H1 (cell line): ENCODE results near the gene FAM131A. TPM values are rescaled to one million over a fixed set of nuclear protein-coding genes. Genes with fewer than 3 reads are reported as not detected.

Experiments
- CTCF ChIA-PET: fragments of 300-600 bp; sonication (Branson Sonifier 250); formaldehyde crosslinking; loops from one replicate; lab custom pipeline; 2021; ENCODE audit not compliant: partially characterized antibody; lab: Charles Lee
- POLR2A ChIA-PET: fragments of 300-600 bp; sonication (Branson Sonifier 250); formaldehyde crosslinking; loops from one replicate; lab custom pipeline; 2021; ENCODE audit warnings: inconsistent platforms; ENCODE audit not compliant: partially characterized antibody; lab: Charles Lee
- DNase-seq, 2 experiments: peaks; one replicate each; pipeline versions ENCODE4 v3.0.0 to v3.0.0-alpha.2; 2010 to 2022; ENCODE audit warnings: low spot score in 2 of 2, low read depth in 1 of 2, mixed read lengths in 1 of 2
- FAIRE-seq: peaks from 2 replicates; lab custom pipeline; 2011; peaks lifted over from hg19 to GRCh38; lab: Jason Lieb, UNC
- H2AFZ ChIP-seq: 2 replicates; pipeline ENCODE4 v1.8.1; 2012; ENCODE audit warnings: low read length, inconsistent platforms
- H2AK5ac ChIP-seq: 2 replicates; pipeline ENCODE4 v1.6.1; 2013; ENCODE audit warnings: low read depth, low read length
- H2BK120ac ChIP-seq: replicated peaks from 2 replicates; pipeline ENCODE3; 2013; ENCODE audit warnings: low read depth, low read length, inconsistent platforms
- H2BK12ac ChIP-seq: 2 replicates; pipeline ENCODE4 v1.6.1; 2013; ENCODE audit warnings: low read depth, low read length
- H2BK15ac ChIP-seq: 2 replicates; pipeline ENCODE4 v1.6.1; 2013; ENCODE audit warnings: low read length
- H2BK20ac ChIP-seq: 2 replicates; pipeline ENCODE4 v1.6.1; 2013; ENCODE audit warnings: low read length
- H2BK5ac ChIP-seq: 2 replicates; pipeline ENCODE4 v1.6.1; 2013; ENCODE audit warnings: low read depth, low read length
- H3K14ac ChIP-seq: 2 replicates; pipeline ENCODE4 v1.6.1; 2013; ENCODE audit warnings: inconsistent platforms; ENCODE audit not compliant: insufficient read length
- H3K18ac ChIP-seq: 2 replicates; pipeline ENCODE4 v1.6.1; 2013; ENCODE audit warnings: low read length; ENCODE audit errors: extremely low read depth
- H3K23ac ChIP-seq: 2 replicates; pipeline ENCODE4 v1.6.1; 2013; ENCODE audit warnings: inconsistent platforms; ENCODE audit not compliant: insufficient read length
- H3K23me2 ChIP-seq: 2 replicates; pipeline ENCODE4 v1.6.1; 2013; ENCODE audit warnings: low read depth, low read length
- H3K27ac ChIP-seq: 2 replicates; pipeline ENCODE4 v1.6.1; 2011; ENCODE audit warnings: low read depth, low read length, inconsistent platforms
- H3K27me3 ChIP-seq, 4 experiments: replicated peaks in 1 of 4; 1 replicate in 1 of 4; 2 replicates in 3 of 4; pipeline versions ENCODE4 v1.6.1 to v1.8.1; 2011 to 2013; ENCODE audit warnings: low read length in 3 of 4, mild to moderate bottlenecking in 3 of 4, inconsistent platforms in 2 of 4, mixed read lengths in 2 of 4, moderate library complexity in 1 of 4; ENCODE audit not compliant: control insufficient read depth in 3 of 4, insufficient read depth in 3 of 4; ENCODE audit errors: extremely low read depth in 1 of 4
- H3K36me3 ChIP-seq, 4 experiments: 2 replicates each; pipeline versions ENCODE4 v1.6.1 to v1.8.1; 2011 to 2013; ENCODE audit warnings: mild to moderate bottlenecking in 4 of 4, low read length in 3 of 4, moderate library complexity in 2 of 4, control low read depth in 1 of 4, inconsistent platforms in 1 of 4; ENCODE audit not compliant: insufficient read depth in 4 of 4, control insufficient read depth in 2 of 4
- H3K4ac ChIP-seq: replicated peaks from 2 replicates; pipeline ENCODE3; 2013; ENCODE audit warnings: low read length, low read depth, mixed read lengths, inconsistent platforms; ENCODE audit not compliant: insufficient read length
- H3K4me1 ChIP-seq, 4 experiments: replicated peaks in 1 of 4; 1 replicate in 1 of 4; 2 replicates in 3 of 4; pipeline versions ENCODE4 v1.6.1 to v1.8.1; 2011 to 2013; ENCODE audit warnings: low read length in 3 of 4, inconsistent platforms in 2 of 4, mixed read lengths in 1 of 4; ENCODE audit not compliant: insufficient read depth in 4 of 4, control insufficient read depth in 3 of 4
- H3K4me2 ChIP-seq, 2 experiments: 2 replicates each; pipeline versions ENCODE4 v1.6.1 to v1.8.1; 2011 to 2013; ENCODE audit warnings: low read depth in 2 of 2, low read length in 2 of 2, control low read depth in 1 of 2, inconsistent platforms in 1 of 2, mild to moderate bottlenecking in 1 of 2; ENCODE audit not compliant: insufficient read depth in 1 of 2
- H3K4me3 ChIP-seq, 4 experiments: fragments of 200-600, 300-600 bp in 1 of 4; sonication (generic), shearing (Covaris generic), sonication (Bioruptor Twin) in 1 of 4; 2 replicates each; pipeline versions ENCODE4 v1.5.1 to v1.8.1; 2011 to 2016; ENCODE audit warnings: low read length in 4 of 4, low read depth in 3 of 4, control low read depth in 2 of 4, inconsistent platforms in 2 of 4, mild to moderate bottlenecking in 2 of 4, mixed read lengths in 1 of 4, moderate library complexity in 1 of 4; ENCODE audit not compliant: insufficient read depth in 2 of 4; ENCODE audit errors: extremely low read depth in 1 of 4
- H3K56ac ChIP-seq: replicated peaks from 2 replicates; pipeline ENCODE3; 2013; ENCODE audit warnings: low read depth, mild to moderate bottlenecking, mixed read lengths, low read length, inconsistent platforms; ENCODE audit not compliant: insufficient read length
- H3K79me1 ChIP-seq: 2 replicates; pipeline ENCODE4 v1.6.1; 2013; ENCODE audit warnings: low read depth, low read length, control low read depth
- H3K79me2 ChIP-seq, 2 experiments: 2 replicates each; pipeline versions ENCODE4 v1.6.1 to v1.8.1; 2012 to 2013; ENCODE audit warnings: low read length in 2 of 2, mild to moderate bottlenecking in 2 of 2, inconsistent platforms in 1 of 2; ENCODE audit not compliant: insufficient read depth in 2 of 2, control insufficient read depth in 1 of 2
- H3K9ac ChIP-seq, 4 experiments: replicated peaks in 1 of 4; 1 replicate in 1 of 4; 2 replicates in 3 of 4; pipeline versions ENCODE4 v1.6.1 to v1.8.1; 2011 to 2013; ENCODE audit warnings: low read depth in 3 of 4, low read length in 3 of 4, control low read depth in 2 of 4, mild to moderate bottlenecking in 2 of 4, moderate library complexity in 2 of 4, inconsistent platforms in 1 of 4; ENCODE audit errors: extremely low read depth in 1 of 4
- H3K9me3 ChIP-seq, 2 experiments: 2 replicates each; pipeline versions ENCODE4 v1.6.1 to v1.8.1; 2012 to 2013; ENCODE audit warnings: mild to moderate bottlenecking in 2 of 2, moderate library complexity in 2 of 2, control low read depth in 1 of 2, inconsistent platforms in 1 of 2, low read depth in 1 of 2, low read length in 1 of 2, mixed read lengths in 1 of 2; ENCODE audit not compliant: insufficient read depth in 2 of 2
- H4K20me1 ChIP-seq, 2 experiments: replicated peaks in 1 of 2; 2 replicates each; pipeline versions ENCODE3 to v1.8.1; 2011 to 2013; ENCODE audit warnings: inconsistent platforms in 2 of 2, low read length in 2 of 2, mild to moderate bottlenecking in 1 of 2; ENCODE audit not compliant: insufficient read depth in 2 of 2, control insufficient read depth in 1 of 2
- H4K5ac ChIP-seq: 2 replicates; pipeline ENCODE4 v1.6.1; 2013; ENCODE audit warnings: low read length, low read depth, mixed read lengths, inconsistent platforms; ENCODE audit not compliant: insufficient read length
- H4K8ac ChIP-seq: 2 replicates; pipeline ENCODE4 v1.8.0; 2013; ENCODE audit warnings: mild to moderate bottlenecking, moderate library complexity, low read length, inconsistent platforms; ENCODE audit not compliant: insufficient read depth; ENCODE audit errors: extremely low read depth
- H4K91ac ChIP-seq: replicated peaks from 2 replicates; pipeline ENCODE3; 2013; ENCODE audit warnings: low read length, mixed read lengths, inconsistent platforms; ENCODE audit not compliant: insufficient read length
- CHD2 ChIP-seq: IDR thresholded peaks from 2 replicates; pipeline ENCODE4 v1.6.1; 2012; ENCODE audit warnings: low read length, improper control_type of control experiment
- CREB1 ChIP-seq: IDR thresholded peaks from 2 replicates; pipeline ENCODE4 v1.6.1; 2012; ENCODE audit warnings: inconsistent platforms
- CTCF ChIP-seq, 3 experiments: IDR thresholded peaks; 1 replicate in 2 of 3; 2 replicates in 1 of 3; pipeline versions ENCODE4 v1.5.1 to v1.6.1; 2011; ENCODE audit warnings: low read length in 3 of 3, mild to moderate bottlenecking in 3 of 3, inconsistent platforms in 2 of 3, low read depth in 1 of 3, moderate library complexity in 1 of 3; ENCODE audit not compliant: insufficient read depth in 1 of 3; ENCODE audit errors: control extremely low read depth in 1 of 3
- KDM4A ChIP-seq: IDR thresholded peaks from one replicate; pipeline ENCODE4 v1.7.1; 2012; ENCODE audit warnings: low read depth, mild to moderate bottlenecking, moderate library complexity, low read length, inconsistent platforms; ENCODE audit not compliant: severe bottlenecking
- RBBP5 ChIP-seq: IDR thresholded peaks from 2 replicates; pipeline ENCODE4 v1.7.1; 2012; ENCODE audit warnings: low read depth, mild to moderate bottlenecking, inconsistent platforms, low read length, moderate library complexity, borderline replicate concordance
- TAF7 ChIP-seq: optimal IDR thresholded peaks from 2 replicates; pipeline ENCODE3; 2011; ENCODE audit warnings: low read depth, mild to moderate bottlenecking, inconsistent platforms, low read length, moderate library complexity, borderline replicate concordance
- TCF12 ChIP-seq: IDR thresholded peaks from 2 replicates; pipeline ENCODE4 v1.6.1; 2011; ENCODE audit warnings: low read depth, mild to moderate bottlenecking, low read length
- WGBS, 2 experiments: shearing (Covaris generic) in 1 of 2; methylation state at CpG; one replicate each; pipeline versions ENCODE4 v1.1.6 to v1.1.7; 2013 to 2015; ENCODE audit warnings: low lambda C conversion rate in 2 of 2, mixed read lengths in 2 of 2, inconsistent platforms in 1 of 2, low coverage in 1 of 2, missing lambda C conversion rate in 1 of 2; ENCODE audit not compliant: insufficient replicate concordance in 2 of 2, insufficient coverage in 1 of 2, insufficient read length in 1 of 2; ENCODE audit errors: extremely low coverage in 1 of 2, missing lambda C conversion rate in 1 of 2; 5-methylcytosine and 5-hydroxymethylcytosine counted together
- polyA plus RNA-seq, 7 experiments: library from polyadenylated mRNA; depleted of rRNA in 3 of 7; stranded (reverse) in 5 of 7; unstranded in 2 of 7; fragments of >200 nt in 5 of 7; fragments of 200-250 nt in 2 of 7; gene quantifications; 1 replicate in 5 of 7; 2 replicates in 1 of 7; 4 replicates in 1 of 7; pipeline versions ENCODE4 v1.2.1 to v1.2.3, GENCODE V29; 2011 to 2013; ENCODE audit warnings: missing spikeins in 2 of 7, mixed read lengths in 2 of 7
- total RNA-seq: library from RNA; stranded (reverse); fragmentation: NEBNext Ultra II Directional; extraction: Animal tissue kit (Norgen Biotek cat#: 25700); gene quantifications from 2 replicates; pipeline ENCODE4 v1.2.1, GENCODE V29; 2021

Gene FAM131A
- total and polyA plus RNA-seq, 2 of the 8 experiments (the other 6 are each of a cell fraction or from before 2014, with no cell fraction given), result 16.0 to 21.9 TPM

GRCh38 chr3:184380185-184380626 lies 42.8 kb downstream of the FAM131A start:
- POLR2A ChIA-PET, result interaction anchor here (1.2 kb wide), 1 partner anchor 245 kb away, joined by 3 read pairs; the partner anchor contains the start of gene EIF2B5
- CTCF ChIA-PET, result interaction anchor here (1.6 to 8.3 kb wide), 4 partner anchors 7 to 88 kb away, joined by 4 to 78 read pairs (median 20); no protein-coding TSS in a partner anchor
- no peak overlapping the region for H3K27ac ChIP-seq
- no peaks in the 10 kb centered on the region for H3K79me1 ChIP-seq
- H3K14ac ChIP-seq, result no peak overlapping the region
- no peak overlapping the region for H2AK5ac ChIP-seq
- H2BK120ac ChIP-seq, result no peak overlapping the region
- H3K23me2 ChIP-seq, result peaks cover 15% of the 10 kb centered on the region; the same call in 1 of the 2 replicates
- H3K4me3 ChIP-seq, result peak overlapping the region; percentile 32 to 71 (median 54); a peak in 7 of 8 replicates
- no peak overlapping the region for H4K91ac ChIP-seq
- no peak overlapping the region for H2BK20ac ChIP-seq
- H4K20me1 ChIP-seq, result peaks cover 2 to 9% of the 10 kb centered on the region in 2 experiments
- no CpG with 5 or more reads among the region's 62 CpGs for WGBS, 2 experiments
- H3K23ac ChIP-seq, result no peak overlapping the region
- H3K4me2 ChIP-seq, result peak overlapping the region; percentile 93 to 97
- H3K9ac ChIP-seq, result no peak overlapping the region
- H4K8ac ChIP-seq, result no peak overlapping the region; the same call in 1 of the 2 replicates
- H2BK15ac ChIP-seq, result no peak overlapping the region
- no peak overlapping the region for H3K4ac ChIP-seq
- no peak overlapping the region for H4K5ac ChIP-seq
- no peak overlapping the region for H2AFZ ChIP-seq
- H2BK12ac ChIP-seq, result no peak overlapping the region
- H3K18ac ChIP-seq, result no peak overlapping the region
- H3K4me1 ChIP-seq, result peaks cover 0 to 33% (median 27%) of the 10 kb centered on the region in 4 experiments; a peak in 6 of 7 replicates
- H3K9me3 ChIP-seq, result no peaks in the 10 kb centered on the region
- TF ChIP-seq CTCF (IDR thresholded peaks at IDR 0.05; ENCODE audit: control extremely low read depth in 1 of 3, insufficient read depth in 1 of 3, low read depth in 1 of 3, low read length in 3 of 3), result no peak
- no peak for TF ChIP-seq KDM4A
- TF ChIP-seq CHD2, result no peak
- no peak for TF ChIP-seq TAF7
- TF ChIP-seq RBBP5, result no peak
- peak; percentile 57; the same call in 1 of the 2 replicates for TF ChIP-seq CREB1
- TF ChIP-seq TCF12, result no peak
- no peaks in the 10 kb centered on the region for H3K36me3 ChIP-seq
- FAIRE-seq (no peak), DNase-seq (peak in 1 of 2 experiments; percentile 79)
- peak overlapping the region; percentile 71; the same call in 1 of the 2 replicates for H2BK5ac ChIP-seq
- peaks cover 31 to 55% (median 49%) of the 10 kb centered on the region in 4 experiments for H3K27me3 ChIP-seq
- H3K56ac ChIP-seq, result no peak overlapping the region
- H3K79me2 ChIP-seq, result no peaks in the 10 kb centered on the region
